IPS-11a (cell line): ENCODE measurements around the gene LOX.
"Not testable (repeated sequence)": the region's sequence is repeated elsewhere in the genome, so short reads cannot be mapped to it uniquely, and the experiment has no call there.

ENCODE experiments used
- H3K4me3 ChIP-seq: one replicate; pipeline ENCODE4 v1.5.1; 2013; ENCODE audit warnings: low read depth, low read length, control low read depth

LOX gene

GRCh38 chr5:122099060-122099790 lies 21.2 kb upstream of the LOX start:
- H3K4me3 ChIP-seq: no peak overlapping the region

DNA sequence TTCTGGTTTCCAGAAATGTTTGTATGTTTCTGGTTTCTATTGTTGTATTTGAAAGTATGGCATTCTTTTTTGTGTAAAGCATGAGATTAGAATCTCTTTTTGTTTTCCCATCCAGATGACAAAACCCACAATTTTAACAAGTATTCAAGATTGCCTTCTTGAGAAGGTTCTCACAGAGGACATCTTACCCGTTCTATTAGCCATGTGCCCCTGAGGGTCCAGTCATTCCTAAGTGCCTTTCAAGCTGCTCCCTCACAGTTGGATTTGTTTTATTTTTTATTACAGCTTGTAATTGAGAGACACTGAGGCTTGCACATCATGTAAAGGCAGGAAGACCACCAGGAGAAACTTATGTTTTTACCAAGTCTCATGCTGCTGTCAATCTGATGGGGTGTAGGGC lies 19.3 kb upstream of the LOX start:
- H3K4me3 ChIP-seq: no peak overlapping the region

- H3K4me3 ChIP-seq: no peak overlapping the region
Observed at GRCh38 chr5:122095158-122095557, 17.1 kb upstream of the LOX start.

GRCh38 chr5:122094251-122094650 lies 16.2 kb upstream of the LOX start:
- not testable (repeated sequence) for H3K4me3 ChIP-seq

DNA sequence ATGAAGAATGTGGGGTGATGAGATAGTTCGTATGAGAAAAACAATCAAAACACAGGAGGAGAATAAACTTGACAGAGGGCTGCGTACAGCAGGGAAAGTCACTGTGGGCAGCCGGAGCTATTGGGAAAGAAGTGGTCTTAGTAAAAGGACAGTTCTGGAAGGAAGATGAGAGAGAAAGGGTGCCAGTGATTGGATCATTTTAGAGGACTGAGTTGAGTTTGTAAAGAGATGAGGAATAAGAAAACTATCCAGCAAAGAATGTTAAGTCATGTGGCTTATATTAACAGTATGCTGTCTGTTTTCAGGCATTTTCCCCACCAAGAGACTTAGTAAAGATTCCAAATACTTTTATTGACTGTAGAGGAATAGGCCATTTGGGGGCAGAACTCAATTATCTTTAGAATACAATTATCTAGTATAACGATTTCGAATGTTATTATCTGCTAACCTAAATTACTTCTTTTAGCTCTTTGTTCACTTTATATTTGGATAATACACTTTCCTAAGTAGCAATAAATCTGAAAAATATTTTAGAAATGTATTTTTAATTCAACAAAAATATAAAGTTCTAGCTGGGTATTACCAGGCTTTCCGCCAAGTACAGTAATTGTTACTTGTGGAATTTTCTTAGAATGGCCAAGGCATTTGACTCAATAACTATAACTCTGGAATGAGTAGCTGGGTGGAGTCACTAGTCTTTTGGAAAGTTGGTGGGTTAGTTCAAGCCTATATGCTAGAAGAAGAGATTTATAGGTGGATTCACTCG lies 15.5 kb upstream of the LOX start:
- no peak overlapping the region for H3K4me3 ChIP-seq

DNA sequence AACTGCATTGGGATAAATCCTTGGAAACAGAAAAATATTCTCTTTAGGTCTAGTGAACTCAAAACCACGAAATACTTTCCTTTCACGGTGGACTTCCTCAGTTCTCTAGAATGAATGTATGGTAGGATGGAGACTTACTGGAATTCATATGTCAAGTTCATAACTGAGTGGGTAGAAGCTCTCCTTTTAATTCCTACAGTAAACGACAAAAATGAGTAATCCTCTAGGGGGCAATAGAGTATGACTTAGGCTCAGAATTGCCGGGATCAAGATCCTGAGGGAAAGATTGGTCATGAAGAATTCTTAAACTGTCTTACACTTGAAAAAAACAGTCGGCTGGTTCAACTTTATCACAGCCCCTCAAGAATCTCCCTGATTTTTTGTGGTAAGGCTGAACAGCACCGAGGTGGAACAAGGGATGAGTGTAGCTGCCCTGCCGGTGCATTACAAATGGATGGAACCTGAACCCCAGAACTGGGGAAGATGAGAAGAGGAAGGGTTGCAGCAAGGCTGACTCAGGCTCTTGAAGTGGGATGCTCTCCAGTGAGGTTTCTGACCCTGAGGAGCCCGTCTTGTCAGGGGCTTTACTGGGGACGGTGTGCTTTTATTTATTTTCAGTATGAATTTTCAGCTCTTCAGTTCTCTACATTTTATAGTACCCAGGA lies 14.0 kb upstream of the LOX start:
- H3K4me3 ChIP-seq: no peak overlapping the region

- no peak overlapping the region for H3K4me3 ChIP-seq
Observed at GRCh38 chr5:122089096-122090013, 11.3 kb upstream of the LOX start.

GRCh38 chr5:122085041-122085440 lies 7.0 kb upstream of the LOX start:
- H3K4me3 ChIP-seq: no peak overlapping the region

DNA sequence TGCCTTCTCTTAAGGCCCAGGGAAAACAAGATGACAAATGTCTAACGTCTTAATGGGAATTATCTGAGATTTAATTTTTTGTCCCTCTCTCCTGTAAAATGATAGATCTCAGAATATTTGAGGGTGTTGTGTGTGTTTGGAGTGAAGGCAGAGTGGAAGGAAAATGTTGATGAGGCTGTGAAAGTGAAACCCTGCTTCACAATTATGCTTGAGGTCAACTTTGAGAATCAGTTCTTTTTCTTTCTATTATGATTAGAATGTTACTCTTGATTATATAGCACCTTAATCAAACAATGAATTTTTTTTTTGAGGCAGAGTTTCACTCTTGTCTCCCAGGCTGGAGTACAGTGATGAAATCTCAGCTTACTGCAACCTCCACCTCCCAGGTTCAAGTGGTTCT lies 5.5 kb upstream of the LOX start:
- H3K4me3 ChIP-seq: no peak overlapping the region

- H3K4me3 ChIP-seq: no peak overlapping the region
Observed at GRCh38 chr5:122081541-122081940, 3.5 kb upstream of the LOX start.

DNA sequence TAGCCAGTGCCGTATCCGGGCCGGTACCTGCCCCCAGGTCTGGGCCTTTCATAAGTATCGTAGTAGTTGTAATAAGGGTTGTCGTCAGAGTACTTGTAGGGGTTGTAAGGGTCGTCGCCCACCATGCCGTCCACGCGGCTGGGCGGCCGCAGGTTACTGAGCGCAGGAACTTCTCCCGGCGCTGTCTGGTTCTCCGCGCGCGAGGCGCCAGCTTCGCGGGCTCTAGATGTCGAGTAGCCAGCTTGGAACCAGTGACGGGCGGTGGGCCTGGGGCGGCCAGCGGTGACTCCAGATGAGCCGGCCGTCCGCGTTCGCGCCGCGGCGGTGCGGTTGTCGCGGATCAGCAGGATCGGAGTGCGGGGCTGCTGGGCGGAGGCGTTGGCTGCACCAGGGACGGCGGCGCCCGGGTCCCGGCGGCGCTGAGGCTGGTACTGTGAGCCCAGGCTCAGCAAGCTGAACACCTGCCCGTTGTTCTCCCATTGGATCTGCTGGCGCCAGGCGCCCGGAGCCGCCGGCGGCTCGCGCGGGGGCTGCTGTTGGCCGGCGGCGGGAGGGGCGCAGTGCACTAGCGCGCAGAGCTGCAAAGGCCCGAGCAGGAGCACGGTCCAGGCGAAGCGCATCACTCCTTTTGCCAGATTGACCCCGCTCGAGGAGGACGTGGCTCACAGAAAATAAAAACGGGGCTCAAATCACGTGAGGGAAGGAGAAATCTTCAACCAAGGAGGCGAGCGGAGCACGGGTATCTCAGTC lies 518 bp downstream of the LOX start:
- H3K4me3 ChIP-seq: peak overlapping the region; percentile 56

- H3K4me3 ChIP-seq: peak overlapping the region; percentile 56
Observed at GRCh38 chr5:122076669-122077365, 1.2 kb downstream of the LOX start.

GRCh38 chr5:122076050-122076461 lies 2.0 kb downstream of the LOX start:
- no peak overlapping the region for H3K4me3 ChIP-seq

- no peak overlapping the region for H3K4me3 ChIP-seq
Observed at GRCh38 chr5:122073864-122074263, 4.2 kb downstream of the LOX start.

- no peak overlapping the region for H3K4me3 ChIP-seq
Observed at GRCh38 chr5:122073018-122073417, 5.0 kb downstream of the LOX start.

- no peak overlapping the region for H3K4me3 ChIP-seq
Observed at GRCh38 chr5:122067390-122067789, 10.7 kb downstream of the LOX start.

DNA sequence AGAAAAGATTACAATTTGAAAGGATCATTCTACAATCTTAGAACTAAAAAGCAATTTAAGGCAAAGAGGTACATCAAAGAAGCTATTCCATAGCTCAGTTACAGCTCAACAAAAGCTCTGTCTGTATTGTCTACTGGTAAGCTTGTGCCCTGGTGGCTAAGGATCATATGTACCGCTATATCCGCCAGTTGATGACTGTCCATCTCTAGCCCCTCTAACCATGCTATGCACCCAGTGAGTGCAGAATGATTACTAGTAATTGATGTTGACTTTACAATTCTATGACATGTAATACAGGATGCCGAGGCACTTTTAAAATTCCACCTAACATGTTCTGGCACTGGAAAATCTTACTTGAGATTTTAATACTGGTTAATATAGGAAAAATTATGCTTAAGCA lies 13.1 kb downstream of the LOX start:
- H3K4me3 ChIP-seq: no peak overlapping the region

- H3K4me3 ChIP-seq: no peak overlapping the region
Observed at GRCh38 chr5:122063836-122064235, 14.2 kb downstream of the LOX start.

- H3K4me3 ChIP-seq: no peak overlapping the region
Observed at GRCh38 chr5:122062205-122062604, 15.9 kb downstream of the LOX start.

- no peak overlapping the region for H3K4me3 ChIP-seq
Observed at GRCh38 chr5:122056913-122057312, 21.1 kb downstream of the LOX start.
